GM21528 (cell line): ENCODE data around the gene REPS2.

Experiments
- ATAC-seq: cut with Tn5 transposase; IDR thresholded peaks from one replicate; pipeline ENCODE4 v1.9.1; 2021; ENCODE audit warnings: mild to moderate bottlenecking, moderate library complexity; ENCODE audit not compliant: unreplicated experiment, low FRiP score

The REPS2 gene

GRCh38 chrX:17187136-17187756 is 240.8 kb downstream of the REPS2 start:
- ATAC-seq, result no peak

GRCh38 chrX:17192106-17192505 is 245.6 kb downstream of the REPS2 start:
- ATAC-seq, result no peak
